WTC11 (cell line): ENCODE measurements around the gene STK38L. TPM values are rescaled to one million over a fixed set of nuclear protein-coding genes. Genes with fewer than 3 reads are reported as not detected.

Experiments used
- ATAC-seq: fragments of 200-7000 bp; cut with Tn5 transposase; 2 replicates; pipeline ENCODE4 v1.10.0; 2021; ENCODE audit warnings: mild to moderate bottlenecking, moderate library complexity
- CTCF ChIA-PET: fragments of 300-600 bp; sonication (Branson Sonifier 250); formaldehyde crosslinking; loops from one replicate; lab custom pipeline; 2021; ENCODE audit warnings: antibody characterized with exemption; lab: Charles Lee
- POLR2A ChIA-PET: fragments of 350-600 bp; sonication (Branson Sonifier 250); formaldehyde crosslinking; loops from one replicate; lab custom pipeline; 2021; ENCODE audit warnings: antibody characterized with exemption; lab: Charles Lee
- DNase-seq: peaks from one replicate; pipeline ENCODE4 v3.0.0; 2021; ENCODE audit warnings: low spot score
- H3K27ac Mint-ChIP-seq: 2 replicates; pipeline ENCODE4 v1.8.0; 2021; ENCODE audit warnings: mixed read lengths
- H3K27me3 Mint-ChIP-seq: 2 replicates; pipeline ENCODE4 v1.8.0; 2021; ENCODE audit warnings: low read depth, mild to moderate bottlenecking, moderate library complexity, mixed read lengths
- H3K36me3 Mint-ChIP-seq: 2 replicates; pipeline ENCODE4 v1.8.0; 2021; ENCODE audit warnings: mixed read lengths
- H3K4me1 Mint-ChIP-seq: 2 replicates; pipeline ENCODE4 v1.8.0; 2022; ENCODE audit warnings: mixed read lengths
- H3K4me3 Mint-ChIP-seq: 2 replicates; pipeline ENCODE4 v1.8.0; 2021; ENCODE audit warnings: mild to moderate bottlenecking, moderate library complexity, mixed read lengths
- H3K9me3 Mint-ChIP-seq: 2 replicates; pipeline ENCODE4 v1.8.0; 2021; ENCODE audit warnings: mixed read lengths
- CBFB ChIP-seq: sonication (generic); formaldehyde crosslinking; IDR thresholded peaks from 2 replicates; pipeline ENCODE4 v1.8.1; 2022; ENCODE audit warnings: mild to moderate bottlenecking, low read depth, missing genetic modification reagents
- CREM ChIP-seq: sonication (generic); formaldehyde crosslinking; IDR thresholded peaks from 2 replicates; pipeline ENCODE4 v1.8.1; 2022; ENCODE audit warnings: mild to moderate bottlenecking, missing genetic modification reagents, moderate library complexity
- EMX1 ChIP-seq: fragments of 250-450 bp; sonication (Bioruptor Pico); IDR thresholded peaks from 2 replicates; pipeline ENCODE4 v1.8.0; 2021; ENCODE audit warnings: mild to moderate bottlenecking
- FOXK1 ChIP-seq: sonication (generic); formaldehyde crosslinking; IDR thresholded peaks from 2 replicates; pipeline ENCODE4 v1.8.0; 2022; ENCODE audit warnings: mild to moderate bottlenecking, moderate library complexity, missing genetic modification reagents
- FOXP4 ChIP-seq: sonication (generic); formaldehyde crosslinking; IDR thresholded peaks from 2 replicates; pipeline ENCODE4 v1.8.0; 2022; ENCODE audit warnings: mild to moderate bottlenecking, missing genetic modification reagents
- GTF2I ChIP-seq: fragments of 250-450 bp; sonication (Bioruptor Pico); conservative IDR thresholded peaks from 2 replicates; pipeline ENCODE4 v1.4.0; 2021; ENCODE audit warnings: mild to moderate bottlenecking
- HMGXB4 ChIP-seq: sonication (generic); formaldehyde crosslinking; IDR thresholded peaks from 2 replicates; pipeline ENCODE4 v1.8.1; 2023; ENCODE audit warnings: mild to moderate bottlenecking, moderate library complexity, missing genetic modification reagents
- NR3C1 ChIP-seq: sonication (generic); formaldehyde crosslinking; conservative IDR thresholded peaks from 2 replicates; pipeline ENCODE4 v1.8.1; 2023; ENCODE audit warnings: low read depth, mild to moderate bottlenecking, missing genetic modification reagents
- OVOL2 ChIP-seq: fragments of 250-450 bp; sonication (Bioruptor Pico); IDR thresholded peaks from 2 replicates; pipeline ENCODE4 v1.9.0; 2021; ENCODE audit warnings: mild to moderate bottlenecking, borderline replicate concordance
- RORB ChIP-seq: fragments of 250-450 bp; sonication (Bioruptor Pico); IDR thresholded peaks from 2 replicates; pipeline ENCODE4 v1.9.0; 2021; ENCODE audit warnings: mild to moderate bottlenecking
- ZNF121 ChIP-seq: sonication (generic); formaldehyde crosslinking; IDR thresholded peaks from 2 replicates; pipeline ENCODE4 v1.8.0; 2023; ENCODE audit warnings: missing genetic modification reagents
- ZNF317 ChIP-seq: sonication (generic); formaldehyde crosslinking; IDR thresholded peaks from 2 replicates; pipeline ENCODE4 v1.8.1; 2023; ENCODE audit warnings: low read depth, mild to moderate bottlenecking, moderate library complexity, missing genetic modification reagents, borderline replicate concordance
- ZNF416 ChIP-seq: fragments of 250-450 bp; sonication (Bioruptor Pico); IDR thresholded peaks from 2 replicates; pipeline ENCODE4 v1.9.0; 2021; ENCODE audit warnings: mild to moderate bottlenecking, inconsistent platforms
- total RNA-seq: library from RNA; stranded (reverse); gene quantifications from 3 replicates; pipeline ENCODE4 v1.2.3, GENCODE V29; 2021
- TF ChIP-seq, protein P1 (sequence below): sonication (generic); formaldehyde crosslinking; IDR thresholded peaks from 2 replicates; pipeline ENCODE4 v1.8.0; 2022; ENCODE audit warnings: mild to moderate bottlenecking, missing genetic modification reagents
- TF ChIP-seq, protein P2 (sequence below): sonication (generic); formaldehyde crosslinking; IDR thresholded peaks from 2 replicates; pipeline ENCODE4 v1.8.1; 2022; ENCODE audit warnings: mild to moderate bottlenecking, missing genetic modification reagents, moderate library complexity, borderline replicate concordance
- TF ChIP-seq, protein P3 (sequence below): sonication (generic); formaldehyde crosslinking; IDR thresholded peaks from 2 replicates; pipeline ENCODE4 v1.8.1; 2023; ENCODE audit warnings: mild to moderate bottlenecking, missing genetic modification reagents, moderate library complexity

Gene STK38L
- total RNA-seq, 1 experiment from 2014 or later = 47.2 TPM

- H3K27me3 Mint-ChIP-seq = no peaks in the 10 kb centered on the region
- no peak for DNase-seq
- H3K9me3 Mint-ChIP-seq = peaks cover 9% of the 10 kb centered on the region
- ChIA-PET POLR2A (no interaction called here), CTCF (interaction anchor here (1.2 kb wide), 1 partner anchor 9 kb away, joined by 6 read pairs; no protein-coding TSS in a partner anchor)
- ATAC-seq = no peak
- H3K36me3 Mint-ChIP-seq = peaks cover 31% of the 10 kb centered on the region
- peaks cover 30% of the 10 kb centered on the region for H3K4me1 Mint-ChIP-seq
- no peak for TF ChIP-seq GTF2I (CRISPR knock-in tag)
- no peak for TF ChIP-seq HMGXB4 (CRISPR knock-in tag)
- no peak overlapping the region for H3K4me3 Mint-ChIP-seq
- no peak overlapping the region for H3K27ac Mint-ChIP-seq
These were observed 53.5 kb downstream of the STK38L start for GRCh38 chr12:27297566-27297965.

GRCh38 chr12:27299102-27299501 is 55.0 kb downstream of the STK38L start:
- CTCF ChIA-PET = no interaction called here
- H3K36me3 Mint-ChIP-seq = peaks cover 39% of the 10 kb centered on the region

GRCh38 chr12:27300226-27300625 is 56.1 kb downstream of the STK38L start:
- ChIA-PET POLR2A (no interaction called here), CTCF (no interaction called here)
- H3K36me3 Mint-ChIP-seq = peaks cover 39% of the 10 kb centered on the region

More at GRCh38 chr12:27299102-27299501, 55.0 kb downstream of the STK38L start:
- POLR2A ChIA-PET = no interaction called here
- H3K4me3 Mint-ChIP-seq = no peak overlapping the region
- no peaks in the 10 kb centered on the region for H3K27me3 Mint-ChIP-seq
- H3K9me3 Mint-ChIP-seq = peaks cover 9% of the 10 kb centered on the region
- no peak for ATAC-seq
- H3K27ac Mint-ChIP-seq = peak overlapping the region; percentile 2
- no peak for DNase-seq
- peaks cover 17% of the 10 kb centered on the region for H3K4me1 Mint-ChIP-seq
- TF ChIP-seq CREM = no peak

GRCh38 chr12:27303139-27304111 is 59.3 kb downstream of the STK38L start:
- no peak for DNase-seq
- TF ChIP-seq, protein P1, sequence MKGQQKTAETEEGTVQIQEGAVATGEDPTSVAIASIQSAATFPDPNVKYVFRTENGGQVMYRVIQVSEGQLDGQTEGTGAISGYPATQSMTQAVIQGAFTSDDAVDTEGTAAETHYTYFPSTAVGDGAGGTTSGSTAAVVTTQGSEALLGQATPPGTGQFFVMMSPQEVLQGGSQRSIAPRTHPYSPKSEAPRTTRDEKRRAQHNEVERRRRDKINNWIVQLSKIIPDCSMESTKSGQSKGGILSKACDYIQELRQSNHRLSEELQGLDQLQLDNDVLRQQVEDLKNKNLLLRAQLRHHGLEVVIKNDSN = no peak
- TF ChIP-seq RORB (CRISPR knock-in tag) (no peak), OVOL2 (CRISPR knock-in tag) (no peak), NR3C1 (CRISPR knock-in tag) (no peak), ZNF121 (CRISPR knock-in tag) (no peak), FOXK1 (no peak)
- TF ChIP-seq, protein P2, sequence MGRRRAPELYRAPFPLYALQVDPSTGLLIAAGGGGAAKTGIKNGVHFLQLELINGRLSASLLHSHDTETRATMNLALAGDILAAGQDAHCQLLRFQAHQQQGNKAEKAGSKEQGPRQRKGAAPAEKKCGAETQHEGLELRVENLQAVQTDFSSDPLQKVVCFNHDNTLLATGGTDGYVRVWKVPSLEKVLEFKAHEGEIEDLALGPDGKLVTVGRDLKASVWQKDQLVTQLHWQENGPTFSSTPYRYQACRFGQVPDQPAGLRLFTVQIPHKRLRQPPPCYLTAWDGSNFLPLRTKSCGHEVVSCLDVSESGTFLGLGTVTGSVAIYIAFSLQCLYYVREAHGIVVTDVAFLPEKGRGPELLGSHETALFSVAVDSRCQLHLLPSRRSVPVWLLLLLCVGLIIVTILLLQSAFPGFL = no peak
- no peak overlapping the region for H3K4me3 Mint-ChIP-seq
- ChIA-PET POLR2A (no interaction called here), CTCF (interaction anchor here (0.8 to 7.2 kb wide), 3 partner anchors 132 to 448 kb away, joined by 3 to 57 read pairs (median 6); partner anchors contain the start of gene TM7SF3)
- no peak for ATAC-seq
- peaks cover 29% of the 10 kb centered on the region for H3K36me3 Mint-ChIP-seq
- H3K4me1 Mint-ChIP-seq = peaks cover 5% of the 10 kb centered on the region; the same call in 1 of the 2 replicates
- no peaks in the 10 kb centered on the region for H3K27me3 Mint-ChIP-seq
- H3K9me3 Mint-ChIP-seq = peaks cover 9% of the 10 kb centered on the region
- H3K27ac Mint-ChIP-seq = peak overlapping the region; percentile 80; the same call in 1 of the 2 replicates

More at GRCh38 chr12:27300226-27300625, 56.1 kb downstream of the STK38L start:
- Mint-ChIP-seq H3K4me1 (peaks cover 12% of the 10 kb centered on the region), H3K4me3 (no peak overlapping the region), H3K9me3 (peaks cover 9% of the 10 kb centered on the region), H3K27ac (no peak overlapping the region), H3K27me3 (no peaks in the 10 kb centered on the region)
- DNase-seq (no peak), ATAC-seq (no peak)
- no peak for TF ChIP-seq CBFB (CRISPR knock-in tag)
- no peak for TF ChIP-seq FOXP4 (CRISPR knock-in tag)
- TF ChIP-seq EMX1 (CRISPR knock-in tag) = no peak
- TF ChIP-seq ZNF416 (CRISPR knock-in tag) = no peak
- TF ChIP-seq, protein P3, sequence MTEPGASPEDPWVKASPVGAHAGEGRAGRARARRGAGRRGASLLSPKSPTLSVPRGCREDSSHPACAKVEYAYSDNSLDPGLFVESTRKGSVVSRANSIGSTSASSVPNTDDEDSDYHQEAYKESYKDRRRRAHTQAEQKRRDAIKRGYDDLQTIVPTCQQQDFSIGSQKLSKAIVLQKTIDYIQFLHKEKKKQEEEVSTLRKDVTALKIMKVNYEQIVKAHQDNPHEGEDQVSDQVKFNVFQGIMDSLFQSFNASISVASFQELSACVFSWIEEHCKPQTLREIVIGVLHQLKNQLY (CRISPR knock-in tag) = no peak
- no peak for TF ChIP-seq ZNF317 (CRISPR knock-in tag)
